HG03378 (cell line): Measurements from ENCODE around the gene CTNNBIP1.

Source experiments
- ATAC-seq: cut with Tn5 transposase; IDR thresholded peaks from one replicate; pipeline ENCODE4 v1.9.1; 2021; ENCODE audit warnings: mild to moderate bottlenecking, moderate library complexity; ENCODE audit not compliant: unreplicated experiment

Gene CTNNBIP1

GRCh38 chr1:9881838-9882249 is 28.2 kb downstream of the CTNNBIP1 start:
- ATAC-seq, result no peak

GRCh38 chr1:9878404-9878803 is 31.7 kb downstream of the CTNNBIP1 start:
- no peak for ATAC-seq

DNA sequence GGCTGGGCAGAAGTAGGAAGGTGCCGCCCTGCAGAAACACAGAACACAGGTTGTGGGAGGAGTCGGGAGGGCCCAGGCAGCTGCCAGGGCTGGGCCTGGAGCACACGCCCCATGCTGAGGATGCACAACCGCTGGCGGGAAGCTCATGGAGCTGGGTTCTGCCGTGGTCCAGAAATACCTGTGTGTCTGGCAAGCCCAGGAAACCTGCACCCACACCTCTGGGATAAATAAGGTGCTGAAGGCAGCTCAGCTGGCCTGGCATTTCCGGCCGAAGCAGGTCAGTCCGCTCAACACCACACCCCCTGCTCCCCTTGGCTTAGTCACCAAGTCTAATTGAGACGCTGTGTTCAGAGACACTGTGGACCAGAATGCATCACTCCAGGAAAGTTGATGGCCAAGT is 32.1 kb downstream of the CTNNBIP1 start:
- no peak for ATAC-seq

- no peak for ATAC-seq
Observed at GRCh38 chr1:9875636-9876000, 34.5 kb downstream of the CTNNBIP1 start.

DNA sequence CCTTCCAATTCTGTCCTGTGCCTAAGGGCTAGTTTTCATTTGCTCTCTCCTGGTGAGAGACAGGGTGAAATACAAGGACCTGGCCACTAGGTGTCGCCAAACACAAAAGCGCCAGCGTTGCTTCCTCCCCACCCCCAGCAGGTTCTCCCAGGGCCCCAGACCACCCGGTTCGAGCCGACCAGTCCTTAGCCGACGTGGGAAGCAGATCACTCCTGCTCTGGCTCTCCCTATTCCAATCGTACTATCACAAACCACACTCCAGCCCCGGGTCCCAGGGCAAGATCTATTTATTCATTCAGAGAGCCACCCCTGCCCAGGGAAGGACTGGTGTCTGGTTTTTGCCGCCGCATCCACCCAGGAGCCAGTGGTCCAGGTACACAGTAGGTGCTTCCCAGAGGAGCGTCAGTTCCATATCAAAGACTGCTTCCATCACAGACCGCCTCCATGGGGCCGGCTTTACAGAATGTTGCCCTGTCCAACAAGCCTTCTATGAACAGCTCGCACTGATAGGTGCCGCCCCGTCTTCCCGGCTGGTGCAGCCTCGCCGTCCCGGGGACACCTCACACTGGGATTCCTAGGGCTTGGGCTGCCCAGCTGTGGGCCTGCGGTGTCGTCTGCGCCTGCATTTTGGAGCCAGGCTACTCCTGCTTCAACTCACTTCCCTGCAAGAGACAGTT is 35.0 kb downstream of the CTNNBIP1 start:
- ATAC-seq, result no peak

- no peak for ATAC-seq
Observed at GRCh38 chr1:9874412-9874811, 35.7 kb downstream of the CTNNBIP1 start.

DNA sequence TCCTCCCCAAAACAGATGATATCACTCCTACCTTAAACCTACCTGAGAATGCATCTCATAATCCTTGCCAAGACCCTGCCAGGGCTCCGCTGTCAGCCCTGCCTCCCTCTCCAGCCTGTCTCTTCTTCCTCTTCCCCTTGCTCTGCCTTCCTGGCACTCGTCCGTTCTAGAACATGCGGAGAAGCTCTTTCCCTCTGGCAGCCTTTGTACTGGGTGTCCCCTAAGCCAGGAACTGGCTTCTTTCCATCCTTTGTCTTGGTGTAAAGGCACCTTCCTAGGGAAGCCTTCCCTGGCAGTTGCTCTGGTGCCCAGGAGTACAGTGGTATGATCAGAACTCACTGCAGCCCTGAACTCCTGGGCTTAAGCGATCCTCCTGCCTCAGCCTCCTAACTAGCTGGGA is 36.1 kb downstream of the CTNNBIP1 start:
- no peak for ATAC-seq

DNA sequence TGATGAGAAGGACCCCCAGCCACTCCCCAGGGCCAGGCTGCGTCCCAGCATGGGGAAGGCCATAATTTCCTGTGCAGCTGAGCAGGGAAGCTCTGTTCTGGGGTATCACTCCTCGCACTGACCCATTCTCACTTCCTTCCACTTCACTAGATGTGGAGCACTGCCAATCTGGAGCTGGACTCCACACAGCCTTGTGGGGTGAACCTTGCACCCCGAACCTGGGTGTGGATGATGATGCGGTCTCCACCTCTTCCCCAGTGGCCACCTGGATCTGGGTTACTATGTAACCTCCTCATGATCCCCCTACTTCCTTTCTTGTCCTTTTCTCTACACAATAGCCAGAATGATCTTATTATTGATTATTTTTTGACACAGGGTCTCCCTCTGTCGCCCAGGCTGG is 36.7 kb downstream of the CTNNBIP1 start:
- ATAC-seq, result no peak

- no peak for ATAC-seq
Observed at GRCh38 chr1:9872430-9873165, 37.5 kb downstream of the CTNNBIP1 start.

DNA sequence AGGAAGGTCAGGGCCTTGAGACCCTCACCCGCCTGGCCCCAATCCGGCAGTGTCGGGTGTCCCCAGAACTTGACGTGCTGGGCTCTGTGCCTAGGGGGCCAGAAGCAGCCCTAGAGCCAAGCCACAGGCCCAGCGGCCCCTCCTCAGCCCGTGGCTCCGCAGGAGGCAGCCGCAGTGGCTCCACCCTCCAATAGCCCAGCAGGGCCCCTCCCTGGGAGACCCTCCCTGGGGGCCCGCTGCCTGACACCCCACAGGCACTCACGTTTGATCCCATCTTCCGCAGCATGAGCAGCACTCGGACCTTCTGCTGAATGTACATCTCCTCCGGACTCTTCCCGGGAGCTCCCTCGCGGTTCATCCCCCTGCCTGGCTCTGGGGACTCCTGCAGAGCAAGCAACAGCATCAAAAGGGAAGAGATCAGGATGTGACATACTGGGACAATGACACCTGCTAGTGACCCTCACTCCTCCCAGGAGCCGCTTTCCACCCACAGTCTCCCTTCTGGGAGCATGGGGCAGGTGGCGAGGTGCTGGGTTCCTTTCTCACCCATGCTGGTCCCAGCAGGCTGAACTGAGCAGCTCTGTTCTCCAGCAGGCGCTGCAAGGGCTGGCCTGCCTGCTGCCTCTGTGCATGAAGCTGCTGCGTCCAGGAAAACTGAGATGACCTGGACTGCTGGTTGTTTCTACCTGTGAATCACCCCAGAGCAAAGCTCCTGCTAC is 38.2 kb downstream of the CTNNBIP1 start:
- ATAC-seq, result no peak

DNA sequence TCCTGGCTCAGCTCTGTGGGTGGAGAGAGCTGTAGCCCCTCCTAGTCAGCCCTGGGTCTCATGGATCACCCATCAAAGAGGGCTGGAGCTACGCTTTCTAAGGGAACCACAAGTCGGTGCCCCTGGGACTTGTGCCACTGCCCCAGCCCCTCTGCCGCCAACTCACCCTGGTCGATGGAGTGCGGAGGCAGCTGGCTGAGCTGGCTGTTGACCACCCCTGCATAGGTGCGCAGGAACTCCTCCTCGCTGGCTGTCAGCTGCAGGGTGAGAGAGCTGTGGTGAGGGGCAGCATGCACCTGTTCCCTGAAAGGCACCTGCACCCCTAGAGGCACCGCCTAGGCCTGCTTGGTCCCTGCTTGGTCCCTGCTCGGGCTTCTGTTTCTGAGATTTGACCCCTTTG is 39.0 kb downstream of the CTNNBIP1 start:
- no peak for ATAC-seq

DNA sequence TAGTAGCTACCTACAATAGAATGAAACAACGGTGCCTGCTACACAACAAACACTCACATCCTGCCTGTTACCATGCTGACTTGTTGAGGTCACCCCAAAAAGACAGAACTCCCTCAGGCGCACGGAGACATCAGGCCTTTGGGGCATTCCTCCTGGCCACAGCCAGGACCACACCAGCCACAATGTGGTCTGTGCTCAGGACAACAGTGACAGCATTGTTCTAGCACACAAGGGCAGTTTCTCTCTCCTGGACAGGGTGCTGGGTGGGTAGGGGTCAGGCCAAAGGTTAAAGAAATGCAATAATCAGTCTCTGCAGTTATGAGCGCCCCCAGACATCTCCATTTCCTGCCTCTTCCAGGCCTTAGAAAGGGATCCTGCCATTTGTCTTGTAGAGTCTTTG is 39.5 kb downstream of the CTNNBIP1 start:
- ATAC-seq, result no peak

DNA sequence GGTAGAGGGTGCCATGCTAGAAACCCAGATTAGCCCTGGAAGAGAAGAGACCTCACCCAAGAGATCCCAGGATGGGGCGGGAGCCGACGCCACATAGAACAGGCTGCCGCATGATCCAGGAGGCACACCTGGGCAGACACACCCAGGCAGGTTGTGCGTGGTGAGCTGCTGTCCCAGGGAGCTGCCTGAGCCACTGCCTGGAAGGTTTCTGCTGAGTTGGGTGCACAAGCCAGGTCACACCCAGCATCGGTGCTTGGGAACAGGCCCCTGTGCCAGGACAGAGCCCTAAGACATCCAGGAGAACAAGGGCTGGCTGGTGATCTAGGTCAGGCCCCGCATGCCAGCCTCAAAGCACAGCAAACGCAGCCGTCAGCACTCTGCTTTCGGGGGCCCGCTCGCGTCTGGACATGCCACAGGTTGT is 40.2 kb downstream of the CTNNBIP1 start:
- no peak for ATAC-seq

GRCh38 chr1:9868244-9868590 is 41.9 kb downstream of the CTNNBIP1 start:
- no peak for ATAC-seq

DNA sequence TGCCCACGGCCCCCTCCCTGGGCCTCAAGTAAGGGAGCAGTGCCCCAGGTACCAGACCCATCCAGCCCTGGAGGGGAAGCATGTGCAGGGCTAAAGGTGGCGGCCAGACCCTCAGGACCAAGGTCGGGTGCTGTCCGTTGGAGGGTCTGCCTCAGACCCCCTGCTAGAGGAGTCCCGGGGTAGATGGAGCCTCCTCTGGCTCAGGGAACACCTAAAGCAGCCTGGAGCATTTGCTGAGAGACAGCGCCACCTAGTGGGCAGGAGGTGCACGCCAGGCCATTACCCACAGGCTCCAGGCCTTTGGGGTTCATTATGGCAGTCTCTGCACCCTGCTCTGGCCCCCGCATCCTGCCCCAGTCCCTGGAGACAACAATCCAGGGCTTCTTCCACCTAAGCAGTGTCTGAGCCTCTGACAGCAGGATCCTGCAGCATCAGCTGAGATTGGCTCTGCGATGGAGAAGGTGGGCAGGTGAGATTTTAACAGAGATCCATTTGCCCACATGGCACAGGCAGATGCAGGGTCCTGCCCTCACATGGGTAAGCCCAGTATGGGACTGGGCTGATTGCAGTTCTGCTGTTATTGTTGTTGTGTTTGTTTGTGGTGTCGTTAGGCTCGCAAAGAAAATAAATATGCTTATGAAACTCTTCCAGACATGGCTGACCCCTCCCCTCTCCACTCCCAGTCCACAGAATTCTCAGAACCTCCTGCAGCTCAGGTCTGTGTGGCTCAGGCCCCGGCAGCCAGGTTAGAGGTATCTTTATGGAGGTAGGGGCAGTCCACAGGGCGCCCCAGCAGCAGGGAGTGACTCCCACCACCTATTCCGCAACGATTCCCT is 42.4 kb downstream of the CTNNBIP1 start:
- ATAC-seq, result no peak

- ATAC-seq, result no peak
Observed at GRCh38 chr1:9866836-9867235, 43.2 kb downstream of the CTNNBIP1 start.

GRCh38 chr1:9865724-9866123 is 44.3 kb downstream of the CTNNBIP1 start:
- no peak for ATAC-seq

GRCh38 chr1:9863371-9863770 is 46.7 kb downstream of the CTNNBIP1 start:
- ATAC-seq, result no peak

DNA sequence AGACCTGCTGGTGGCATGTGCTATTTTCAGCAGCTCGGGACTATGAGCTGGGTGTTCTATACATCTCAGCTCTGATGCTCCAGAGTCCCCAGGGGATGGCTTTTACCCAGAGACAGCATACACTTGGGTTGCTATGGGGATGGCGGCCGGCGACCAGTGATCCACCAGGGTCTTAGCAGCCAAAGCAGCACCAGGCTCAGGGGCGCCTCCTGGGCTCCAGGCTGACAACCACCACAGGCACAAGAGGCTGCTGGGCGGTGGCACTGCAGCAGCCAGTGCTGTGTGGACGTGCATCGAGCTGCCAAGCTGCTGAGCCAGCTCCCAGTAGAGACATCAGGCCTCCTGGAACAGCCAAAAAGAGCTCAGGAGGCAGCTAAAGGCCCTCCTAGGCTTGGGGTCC is 48.7 kb downstream of the CTNNBIP1 start:
- no peak for ATAC-seq

GRCh38 chr1:9860887-9861286 is 49.2 kb downstream of the CTNNBIP1 start:
- no peak for ATAC-seq

DNA sequence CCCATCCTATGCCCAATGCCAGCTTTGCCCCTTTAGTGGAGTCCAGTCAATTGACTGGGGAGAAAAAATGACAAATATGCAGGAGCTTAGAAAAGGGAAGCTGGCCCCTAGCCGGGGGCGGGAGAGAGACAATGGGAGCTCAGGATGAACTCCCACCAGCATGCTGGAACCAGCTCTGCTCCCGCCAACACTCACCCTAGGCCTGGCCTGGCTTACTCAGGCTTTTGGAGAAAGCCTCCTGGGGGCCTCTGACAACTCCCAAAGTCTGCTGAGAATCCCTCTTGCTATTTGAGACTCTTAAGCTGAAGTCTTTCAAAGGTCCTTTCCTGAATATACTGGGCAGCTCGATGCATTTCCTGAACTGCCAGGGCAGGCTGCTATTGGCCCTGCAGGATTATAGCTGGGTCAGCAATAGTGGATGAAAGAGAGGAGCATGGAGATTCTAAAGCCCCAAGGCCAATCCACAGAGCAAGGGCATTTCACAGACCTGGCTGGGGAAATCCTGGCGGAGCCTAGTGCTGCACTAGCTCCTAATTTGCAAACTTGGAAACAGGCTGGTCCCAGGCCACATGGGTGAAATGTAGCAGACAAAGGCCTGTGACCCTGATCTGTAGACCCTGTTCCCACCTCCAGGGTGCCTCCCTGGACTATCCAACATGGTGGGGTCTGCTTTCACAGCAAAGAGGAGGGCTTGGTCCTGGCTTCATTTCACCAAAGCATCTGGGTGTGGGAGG is 50.6 kb downstream of the CTNNBIP1 start:
- ATAC-seq, result no peak
